Vagina (tissue), 2 donors: Measurements from ENCODE around the gene PLEKHG2. TPM values are rescaled to one million over a fixed set of nuclear protein-coding genes. Genes with fewer than 3 reads are reported as not detected.
A peak's percentile ranks its signal among the peaks of the same experiment; 100 is the strongest.

ENCODE experiments used
- DNase-seq, 2 donors: peaks; one replicate each; pipeline ENCODE4 v3.0.0-alpha.2; 2017; ENCODE audit errors: extremely low spot score in 2 of 2
- H3K27ac ChIP-seq: fragments of 200-600 bp; sonication (generic); one replicate; pipeline ENCODE4 v1.5.1; 2019
- H3K27me3 ChIP-seq: fragments of 200-600 bp; sonication (generic); one replicate; pipeline ENCODE4 v1.5.1; 2019
- H3K36me3 ChIP-seq, 2 donors: fragments of 200-600 bp; sonication (generic); one replicate each; pipeline ENCODE4 v1.5.1; 2017 to 2019
- H3K4me1 ChIP-seq: fragments of 200-600 bp; sonication (generic); one replicate; pipeline ENCODE4 v1.5.1; 2019
- H3K4me3 ChIP-seq, 2 donors: fragments of 200-600 bp; sonication (generic); 1 replicate in 1 of 2; 2 replicates in 1 of 2; pipeline ENCODE4 v1.5.1; 2016 to 2019
- H3K9me3 ChIP-seq: fragments of 200-600 bp; sonication (generic); one replicate; pipeline ENCODE4 v1.5.1; 2019
- CTCF ChIP-seq, 3 experiments: fragments of 450-650 bp in 2 of 3; fragments of 200-600 bp in 1 of 3; sonication (generic) in 1 of 3; IDR thresholded peaks; one replicate each; pipeline ENCODE4 v1.5.1; 2017 to 2019; ENCODE audit warnings: antibody characterized with exemption in 3 of 3, mild to moderate bottlenecking in 2 of 3, moderate library complexity in 2 of 3
- POLR2A ChIP-seq, 2 donors: fragments of 450-650 bp; IDR thresholded peaks; one replicate each; pipeline ENCODE4 v1.6.1; 2017; ENCODE audit warnings: antibody characterized with exemption in 2 of 2, mild to moderate bottlenecking in 2 of 2, moderate library complexity in 2 of 2
- POLR2AphosphoS5 ChIP-seq, 2 donors: sonication (generic); formaldehyde crosslinking; IDR thresholded peaks; one replicate each; pipeline ENCODE4 v1.9.0; 2017; ENCODE audit warnings: antibody characterized with exemption in 2 of 2, mild to moderate bottlenecking in 2 of 2, low read depth in 1 of 2; ENCODE audit not compliant: insufficient read depth in 1 of 2
- intact Hi-C: fragments of 100-400 bp; cut with DNase I; formaldehyde crosslinking; loops from one replicate; pipeline ENCODE4 v1.15.1; 2023
- total RNA-seq: library from RNA; depleted of rRNA; stranded (reverse); fragments of >200 nt; gene quantifications from one replicate; pipeline ENCODE4 v1.2.3, GENCODE V29; 2016

The PLEKHG2 gene
- total RNA-seq, 1 donor from 2014 or later = 18.9 TPM

GRCh38 chr19:39425744-39426143 is 13.3 kb downstream of the PLEKHG2 start:
- peaks cover 13% of the 10 kb centered on the region for H3K4me1 ChIP-seq
- no peaks in the 10 kb centered on the region for H3K9me3 ChIP-seq
- intact Hi-C loops = no loop called here
- H3K36me3 ChIP-seq = peaks cover 0 to under 1% of the 10 kb centered on the region in 2 donors
- H3K4me3 ChIP-seq = no peak overlapping the region
- no peak for DNase-seq
- TF ChIP-seq POLR2AphosphoS5 (IDR thresholded peaks at IDR 0.05; ENCODE audit: insufficient read depth in 1 of 2, low read depth in 1 of 2) (no peak), POLR2A (IDR thresholded peaks at IDR 0.05) (no peak), CTCF (IDR thresholded peaks at IDR 0.05) (no peak)
- H3K27ac ChIP-seq = no peak overlapping the region
- no peaks in the 10 kb centered on the region for H3K27me3 ChIP-seq

- no peak for DNase-seq
- Histone ChIP-seq H3K9me3 (no peaks in the 10 kb centered on the region), H3K27me3 (no peaks in the 10 kb centered on the region), H3K4me3 (no peak overlapping the region), H3K36me3 (peaks cover 0 to 4% of the 10 kb centered on the region in 2 donors), H3K27ac (no peak overlapping the region), H3K4me1 (peaks cover 17% of the 10 kb centered on the region)
- TF ChIP-seq POLR2A (IDR thresholded peaks at IDR 0.05) (no peak), POLR2AphosphoS5 (IDR thresholded peaks at IDR 0.05; ENCODE audit: insufficient read depth in 1 of 2, low read depth in 1 of 2) (no peak), CTCF (IDR thresholded peaks at IDR 0.05) (no peak)
- intact Hi-C loops = no loop called here
These were observed 13.7 kb downstream of the PLEKHG2 start for GRCh38 chr19:39426170-39426569.

GRCh38 chr19:39427707-39428106 is 15.2 kb downstream of the PLEKHG2 start:
- Histone ChIP-seq H3K4me3 (no peak overlapping the region), H3K27ac (no peak overlapping the region), H3K4me1 (peaks cover 21% of the 10 kb centered on the region), H3K27me3 (no peaks in the 10 kb centered on the region), H3K9me3 (no peaks in the 10 kb centered on the region), H3K36me3 (peaks cover 2 to 19% of the 10 kb centered on the region in 2 donors)
- DNase-seq = no peak
- TF ChIP-seq POLR2A (IDR thresholded peaks at IDR 0.05) (no peak), CTCF (IDR thresholded peaks at IDR 0.05) (no peak), POLR2AphosphoS5 (IDR thresholded peaks at IDR 0.05; ENCODE audit: insufficient read depth in 1 of 2, low read depth in 1 of 2) (no peak)
- intact Hi-C loops = no loop called here

GRCh38 chr19:39428283-39429112 is 16.0 kb downstream of the PLEKHG2 start:
- intact Hi-C loops = no loop called here
- TF ChIP-seq POLR2A (IDR thresholded peaks at IDR 0.05) (no peak), POLR2AphosphoS5 (IDR thresholded peaks at IDR 0.05; ENCODE audit: insufficient read depth in 1 of 2, low read depth in 1 of 2) (peak in 1 of 2 donors; percentile 58)
- no peaks in the 10 kb centered on the region for H3K9me3 ChIP-seq
- peak overlapping the region; percentile 66 for H3K27ac ChIP-seq
- H3K4me3 ChIP-seq = peak overlapping the region in 1 of 2 donors; percentile 26
- no peak for DNase-seq
- H3K4me1 ChIP-seq = peaks cover 29% of the 10 kb centered on the region
- peaks cover 7 to 27% of the 10 kb centered on the region in 2 donors for H3K36me3 ChIP-seq
- no peaks in the 10 kb centered on the region for H3K27me3 ChIP-seq

- no peak for DNase-seq
- Histone ChIP-seq H3K4me3 (no peak overlapping the region), H3K36me3 (peaks cover 7 to 40% of the 10 kb centered on the region in 2 donors), H3K27ac (peak overlapping the region; percentile 79), H3K27me3 (no peaks in the 10 kb centered on the region), H3K9me3 (no peaks in the 10 kb centered on the region), H3K4me1 (peaks cover 48% of the 10 kb centered on the region)
- TF ChIP-seq POLR2AphosphoS5 (IDR thresholded peaks at IDR 0.05; ENCODE audit: insufficient read depth in 1 of 2, low read depth in 1 of 2) (peak; percentile 66 to 68), POLR2A (IDR thresholded peaks at IDR 0.05) (no peak), CTCF (IDR thresholded peaks at IDR 0.05) (no peak)
- intact Hi-C loops = no loop called here
These were observed 18.5 kb downstream of the PLEKHG2 start for GRCh38 chr19:39430675-39431593.
